ENCODE results near the gene ZSCAN12.
"Not testable (repeated sequence)": the region's sequence is repeated elsewhere in the genome, so short reads cannot be mapped to it uniquely, and the experiment has no call there.

The ZSCAN12 gene

GRCh38 chr6:28393912-28394662, 5.5 kb downstream of the ZSCAN12 start:
- no peak for DNase-seq

- DNase-seq: no peak
Observed at GRCh38 chr6:28390688-28391087, 8.9 kb downstream of the ZSCAN12 start.

DNA sequence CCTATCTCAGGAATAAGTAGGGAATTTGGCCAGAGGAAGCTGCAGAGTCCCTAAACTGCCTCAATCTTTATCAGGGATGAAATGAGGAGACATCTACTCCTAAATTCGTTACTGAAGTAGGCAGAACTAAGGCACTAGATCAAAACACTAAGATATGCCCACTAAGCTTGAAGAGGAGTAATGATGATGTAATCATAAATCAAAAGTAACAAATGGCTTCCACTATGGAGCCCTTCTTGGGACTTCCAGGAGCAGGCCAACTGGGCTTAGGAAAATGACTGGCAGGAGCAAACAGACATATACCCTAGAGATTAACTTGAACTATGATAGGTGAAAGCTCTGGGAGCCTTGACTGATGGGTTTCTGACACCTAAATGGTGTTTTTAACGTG, 15.4 kb downstream of the ZSCAN12 start:
- no peak for DNase-seq

DNA sequence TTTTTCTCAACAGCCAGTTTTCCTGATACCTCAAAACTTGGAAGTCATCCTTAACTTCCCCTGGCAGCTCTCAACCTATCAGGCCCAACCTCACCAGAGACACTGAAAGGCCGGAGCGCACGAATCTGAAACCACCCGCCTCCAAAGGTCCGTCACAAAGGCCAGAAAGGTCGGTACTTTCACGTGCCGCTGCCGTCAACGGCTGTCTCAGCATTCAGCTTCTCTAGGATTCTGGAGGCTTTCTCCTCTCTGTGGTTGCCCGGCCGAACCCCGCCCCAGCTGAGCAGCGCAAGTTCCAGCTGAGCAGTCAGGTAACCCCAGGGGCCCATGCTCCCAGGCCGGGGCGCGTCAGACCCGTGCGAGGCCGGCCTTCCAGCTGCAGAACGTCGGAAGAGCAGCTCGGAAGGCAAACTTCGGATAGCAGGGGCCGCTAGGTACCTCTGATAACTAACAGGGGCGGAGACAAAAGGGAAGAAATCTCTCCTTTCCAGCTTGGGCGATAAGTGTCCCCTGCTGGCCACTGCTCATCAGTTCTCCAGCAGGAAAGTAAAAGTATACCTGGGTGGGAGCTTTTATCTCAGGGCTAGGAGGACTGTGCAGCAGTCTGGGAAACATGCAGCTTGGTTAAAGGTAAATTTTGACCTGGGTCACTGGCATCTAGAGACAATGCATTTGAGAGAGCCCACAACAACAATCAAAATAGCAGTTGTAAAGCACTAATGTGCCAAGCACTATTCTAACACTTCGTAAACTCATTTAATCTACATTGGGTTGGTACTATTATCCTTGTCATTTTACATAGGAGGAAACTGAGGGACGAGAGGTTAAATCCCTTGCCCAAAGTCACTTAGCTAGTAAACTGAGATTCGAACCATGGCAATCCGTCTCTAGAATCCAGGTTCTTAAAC, 16.1 kb downstream of the ZSCAN12 start:
- DNase-seq: peak; percentile 93

DNA sequence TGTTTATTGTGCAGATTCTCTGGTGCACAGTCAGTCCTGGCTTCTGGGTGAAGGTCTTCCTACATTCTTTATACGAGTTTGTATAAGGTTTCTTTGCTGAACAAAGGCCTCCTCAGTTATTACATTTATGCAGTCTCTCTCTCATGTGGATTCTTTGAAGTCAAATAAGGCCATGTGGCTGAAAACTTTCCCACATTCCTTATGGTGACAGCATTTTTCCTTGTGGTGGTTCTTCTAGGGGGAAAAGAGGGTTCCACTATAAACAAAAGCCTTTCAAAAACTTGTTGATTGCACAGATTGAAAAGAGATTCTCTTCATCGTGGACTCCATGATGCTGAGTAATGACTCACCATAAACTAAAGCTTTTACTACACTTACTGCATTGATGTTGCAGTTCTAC, 19.2 kb downstream of the ZSCAN12 start:
- DNase-seq: no peak

GRCh38 chr6:28378644-28379043, 20.9 kb downstream of the ZSCAN12 start:
- no peak for DNase-seq

DNA sequence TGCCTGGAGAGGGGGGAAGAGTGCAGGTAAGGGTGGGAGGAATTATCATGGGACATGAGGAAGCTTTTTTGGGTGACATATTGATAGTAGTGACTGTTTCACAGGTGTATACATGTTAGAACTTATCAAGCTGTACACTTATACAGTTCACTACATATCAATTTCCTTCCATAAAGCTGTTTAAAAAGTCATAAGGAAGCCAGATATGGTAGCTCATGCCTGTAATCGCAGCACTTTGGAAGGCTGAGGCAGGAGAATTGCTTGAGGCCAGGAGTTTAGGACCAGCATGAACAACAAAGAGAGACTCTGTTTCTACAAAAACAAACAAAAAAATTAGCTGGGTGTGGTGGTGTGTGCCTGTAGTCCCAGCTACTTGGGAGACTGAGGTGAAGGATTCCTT, 21.7 kb downstream of the ZSCAN12 start:
- no peak for DNase-seq

DNA sequence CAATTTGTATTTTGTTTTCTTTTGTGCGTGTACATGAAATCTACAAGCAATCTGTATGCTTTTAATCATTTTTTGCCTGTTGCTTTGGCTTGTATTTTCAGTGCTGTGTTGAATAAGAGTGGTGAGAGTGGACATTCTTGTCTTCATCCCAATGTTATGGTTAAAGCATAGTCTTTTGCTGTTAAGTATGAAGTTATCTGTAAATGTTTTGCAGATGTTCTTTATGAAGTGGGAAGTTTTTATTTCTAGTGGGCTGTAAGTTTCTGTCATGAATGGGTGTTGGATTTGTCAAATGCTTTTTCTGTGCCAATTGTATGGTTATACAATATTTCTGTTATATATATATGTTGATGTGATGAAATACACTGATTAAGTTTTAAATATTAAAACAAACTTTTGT, 25.6 kb downstream of the ZSCAN12 start:
- DNase-seq: no peak

DNA sequence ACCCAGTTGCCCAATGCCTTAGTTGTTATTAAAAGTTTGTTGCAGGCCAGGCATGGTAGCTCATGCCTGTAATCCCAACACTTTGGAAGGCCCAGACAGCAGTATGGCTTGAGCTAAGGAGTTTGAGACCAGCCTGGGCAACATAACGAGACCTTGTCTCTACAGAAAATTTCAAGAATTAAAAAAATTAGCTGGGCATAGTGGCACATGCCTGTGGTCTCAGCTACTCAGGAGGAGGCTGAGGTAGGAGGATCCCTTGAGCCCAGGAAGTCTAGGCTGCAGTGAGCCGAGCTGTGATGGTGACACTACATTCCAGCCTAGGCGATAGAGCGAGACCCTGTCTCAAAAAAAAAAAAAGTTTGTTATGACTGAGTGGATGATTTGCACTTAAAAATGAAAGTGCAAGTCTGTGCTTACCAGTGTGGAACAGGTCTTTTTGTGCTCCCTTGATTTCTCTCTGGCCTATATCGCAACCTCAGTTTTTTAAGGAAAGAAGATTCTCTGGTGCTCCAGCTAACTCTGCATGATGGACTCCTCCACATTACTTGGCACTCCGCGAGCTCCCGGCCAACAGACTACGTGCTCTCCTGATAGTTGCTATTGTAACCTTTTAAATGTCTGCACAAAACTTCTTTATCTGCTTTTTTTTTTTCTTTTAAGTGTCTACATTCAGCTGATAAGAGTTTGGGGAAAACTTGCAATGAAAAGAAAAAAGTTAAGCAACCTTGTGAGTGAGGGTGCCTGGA, 27.7 kb downstream of the ZSCAN12 start:
- DNase-seq: no peak

DNA sequence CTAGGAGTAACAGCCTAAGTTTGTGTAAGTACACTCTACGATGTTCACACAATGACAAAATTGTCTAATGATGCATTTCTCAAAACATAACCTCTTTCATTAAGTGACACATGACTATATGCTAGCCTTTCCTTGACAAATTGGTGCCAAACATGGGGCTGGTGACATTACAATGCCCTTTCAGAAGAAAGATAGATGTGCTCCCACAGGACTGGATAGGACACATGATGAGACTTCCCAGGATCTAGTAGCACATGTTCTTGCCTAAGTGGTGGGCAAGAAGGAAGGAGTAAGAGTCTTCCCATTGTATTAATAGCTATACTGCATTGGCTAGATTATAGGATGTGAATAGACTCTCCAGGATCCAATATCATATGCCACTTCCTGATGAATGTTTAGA, 28.3 kb downstream of the ZSCAN12 start:
- DNase-seq: no peak

DNA sequence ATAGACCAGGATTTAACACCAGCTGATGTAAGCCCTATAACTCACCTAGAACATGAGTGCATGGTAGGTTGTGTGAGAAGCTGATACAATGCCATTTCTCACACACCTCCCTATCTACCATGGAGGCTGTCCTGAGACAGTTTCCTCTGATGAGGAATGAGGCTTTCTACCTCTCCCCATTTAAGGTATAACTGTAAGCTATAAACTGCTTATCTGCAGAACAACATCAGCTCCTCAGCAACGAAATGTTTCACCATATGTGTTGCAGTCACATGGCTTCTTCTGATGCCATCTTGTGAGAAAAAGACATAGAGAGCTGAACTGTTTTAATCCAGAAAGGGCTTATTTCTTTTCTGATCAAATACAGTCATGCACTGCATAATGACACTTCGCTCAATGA, 29.1 kb downstream of the ZSCAN12 start:
- no peak for DNase-seq

DNA sequence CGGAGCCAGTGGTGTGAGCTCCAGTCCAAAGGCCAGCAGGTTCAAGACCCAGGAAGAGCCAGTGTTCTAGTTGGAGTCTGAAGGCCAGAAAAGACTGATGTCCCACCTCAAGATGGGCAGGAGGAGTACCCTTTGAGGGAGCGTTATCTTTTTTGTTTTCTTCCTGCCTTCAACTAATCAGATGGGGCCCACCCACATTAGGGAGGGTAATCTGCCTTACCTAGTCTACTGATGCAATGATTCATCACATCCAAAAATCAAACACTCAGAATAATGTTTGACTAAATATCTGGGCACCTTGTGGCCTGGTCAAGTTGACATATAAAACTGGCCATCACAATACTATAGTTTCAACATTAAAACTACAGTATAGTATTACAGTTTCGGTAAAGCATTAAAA, 30.1 kb downstream of the ZSCAN12 start:
- DNase-seq: no peak

- DNase-seq: no peak
Observed at GRCh38 chr6:28368522-28368921, 31.0 kb downstream of the ZSCAN12 start.

- not testable (repeated sequence) for DNase-seq
Observed at GRCh38 chr6:28365590-28365989, 34.0 kb downstream of the ZSCAN12 start.

DNA sequence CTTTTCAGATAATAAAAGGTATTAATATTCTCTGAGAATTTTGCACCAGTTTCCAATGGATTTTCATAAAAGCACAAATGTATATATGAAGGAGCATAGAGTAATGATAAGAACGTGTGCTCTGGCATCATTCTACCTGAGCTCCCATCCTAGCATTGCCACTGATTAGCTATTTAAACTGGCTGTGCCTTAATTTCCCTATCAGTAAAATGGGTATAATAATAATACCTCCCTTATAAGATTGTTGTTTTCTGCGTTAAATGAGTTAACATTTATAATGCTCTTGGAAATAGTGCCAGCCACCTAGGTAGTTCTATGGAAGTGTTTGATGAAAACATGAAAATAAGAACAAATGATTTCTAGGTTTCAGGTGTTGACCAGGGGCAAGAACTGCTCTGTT, 38.6 kb downstream of the ZSCAN12 start:
- no peak for DNase-seq

- DNase-seq: not testable (repeated sequence)
Observed at GRCh38 chr6:28359562-28359961, 40.0 kb downstream of the ZSCAN12 start.

GRCh38 chr6:28357036-28357435, 42.5 kb downstream of the ZSCAN12 start:
- no peak for DNase-seq

- no peak for DNase-seq
Observed at GRCh38 chr6:28356666-28357020, 42.9 kb downstream of the ZSCAN12 start.

- DNase-seq: peak; percentile 88
Observed at GRCh38 chr6:28355743-28356665, 43.5 kb downstream of the ZSCAN12 start.

- no peak for DNase-seq
Observed at GRCh38 chr6:28354688-28355554, 44.6 kb downstream of the ZSCAN12 start.

- DNase-seq: no peak
Observed at GRCh38 chr6:28353981-28354676, 45.4 kb downstream of the ZSCAN12 start.

Measured in islet precursor cell (in vitro differentiated cells).